Measurements from ENCODE around the gene ORM1. TPM values are rescaled to one million over a fixed set of nuclear protein-coding genes. Genes with fewer than 3 reads are reported as not detected.
A peak's percentile ranks its signal among the peaks of the same experiment; 100 is the strongest.

Gene ORM1
- total and polyA plus RNA-seq, 4 donors = 22.4 to 1,249 (median 184) TPM

DNA sequence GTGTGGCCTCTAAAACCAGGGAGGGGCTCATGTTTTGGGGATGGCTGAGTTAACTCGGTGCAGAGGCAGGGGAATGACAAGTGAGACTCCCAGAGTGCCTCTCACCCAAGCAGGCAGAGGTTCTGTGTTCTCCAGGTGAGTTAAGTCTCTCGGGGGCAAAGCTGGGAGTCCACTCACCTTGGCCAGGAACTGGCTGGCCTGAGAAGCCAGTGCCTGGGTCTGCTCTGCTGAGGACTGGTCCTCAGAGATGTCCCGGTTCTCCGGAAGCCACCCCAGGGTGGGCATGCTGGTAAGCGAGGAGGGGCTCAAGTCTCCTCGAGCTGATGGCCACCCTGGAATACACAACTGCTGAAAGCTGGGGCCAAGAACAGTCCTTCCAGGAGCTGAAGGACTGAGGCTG is 44.5 kb downstream of the ORM1 start:
- Histone ChIP-seq H3K27me3 (ENCODE audit: control insufficient read depth in 3 of 3, insufficient read depth in 3 of 3, low read length in 2 of 3) (no peaks in the 10 kb centered on the region), H3K9me3 (ENCODE audit: control insufficient read depth in 4 of 4, insufficient read depth in 3 of 4, low read length in 3 of 4) (no peaks in the 10 kb centered on the region), H3K4me3 (no peak overlapping the region), H3K9ac (ENCODE audit: insufficient read depth in 1 of 2, low read length in 2 of 2) (no peak overlapping the region), H3K36me3 (ENCODE audit: control insufficient read depth in 4 of 4, insufficient read depth in 4 of 4, low read length in 4 of 4) (peaks cover 0 to 48% (median 35%) of the 10 kb centered on the region in 4 donors), H3K4me1 (ENCODE audit: control insufficient read depth in 5 of 5, insufficient read depth in 5 of 5, low read length in 5 of 5) (peaks cover 0 to 19% (median 6%) of the 10 kb centered on the region in 5 donors), H3K27ac (ENCODE audit: low read depth in 1 of 2, low read length in 1 of 2) (peak overlapping the region in 1 of 2 donors; percentile 74)
- TF ChIP-seq, protein P1, sequence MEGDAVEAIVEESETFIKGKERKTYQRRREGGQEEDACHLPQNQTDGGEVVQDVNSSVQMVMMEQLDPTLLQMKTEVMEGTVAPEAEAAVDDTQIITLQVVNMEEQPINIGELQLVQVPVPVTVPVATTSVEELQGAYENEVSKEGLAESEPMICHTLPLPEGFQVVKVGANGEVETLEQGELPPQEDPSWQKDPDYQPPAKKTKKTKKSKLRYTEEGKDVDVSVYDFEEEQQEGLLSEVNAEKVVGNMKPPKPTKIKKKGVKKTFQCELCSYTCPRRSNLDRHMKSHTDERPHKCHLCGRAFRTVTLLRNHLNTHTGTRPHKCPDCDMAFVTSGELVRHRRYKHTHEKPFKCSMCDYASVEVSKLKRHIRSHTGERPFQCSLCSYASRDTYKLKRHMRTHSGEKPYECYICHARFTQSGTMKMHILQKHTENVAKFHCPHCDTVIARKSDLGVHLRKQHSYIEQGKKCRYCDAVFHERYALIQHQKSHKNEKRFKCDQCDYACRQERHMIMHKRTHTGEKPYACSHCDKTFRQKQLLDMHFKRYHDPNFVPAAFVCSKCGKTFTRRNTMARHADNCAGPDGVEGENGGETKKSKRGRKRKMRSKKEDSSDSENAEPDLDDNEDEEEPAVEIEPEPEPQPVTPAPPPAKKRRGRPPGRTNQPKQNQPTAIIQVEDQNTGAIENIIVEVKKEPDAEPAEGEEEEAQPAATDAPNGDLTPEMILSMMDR (IDR thresholded peaks at IDR 0.05; ENCODE audit: control extremely low read depth, extremely low read depth) = no peak
- 80 to 83% methylated on average over 6 of the region's 6 CpGs for WGBS, 2 donors
- no peak for DNase-seq
- ATAC-seq (ENCODE audit: insufficient read depth, low FRiP score) = no peak

- H3K27ac ChIP-seq (ENCODE audit: low read depth in 1 of 2, low read length in 1 of 2) = peak overlapping the region in 1 of 2 donors; percentile 74
- H3K9me3 ChIP-seq (ENCODE audit: control insufficient read depth in 4 of 4, insufficient read depth in 3 of 4, low read length in 3 of 4) = no peaks in the 10 kb centered on the region
- no peak overlapping the region for H3K9ac ChIP-seq (ENCODE audit: insufficient read depth in 1 of 2, low read length in 2 of 2)
- no peaks in the 10 kb centered on the region for H3K27me3 ChIP-seq (ENCODE audit: control insufficient read depth in 3 of 3, insufficient read depth in 3 of 3, low read length in 2 of 3)
- peaks cover 0 to 44% (median 32%) of the 10 kb centered on the region in 4 donors for H3K36me3 ChIP-seq (ENCODE audit: control insufficient read depth in 4 of 4, insufficient read depth in 4 of 4, low read length in 4 of 4)
- 92 to 93% methylated on average over 14 of the region's 14 CpGs for WGBS, 2 donors
- DNase-seq (no peak), ATAC-seq (ENCODE audit: insufficient read depth, low FRiP score) (no peak)
- H3K4me1 ChIP-seq (ENCODE audit: control insufficient read depth in 5 of 5, insufficient read depth in 5 of 5, low read length in 5 of 5) = peaks cover 0 to 24% (median 8%) of the 10 kb centered on the region in 5 donors
- H3K4me3 ChIP-seq = no peak overlapping the region
- TF ChIP-seq, protein P1 (IDR thresholded peaks at IDR 0.05; ENCODE audit: control extremely low read depth, extremely low read depth) = no peak
Observed at GRCh38 chr9:114367772-114368569, 45.1 kb downstream of the ORM1 start.

DNA sequence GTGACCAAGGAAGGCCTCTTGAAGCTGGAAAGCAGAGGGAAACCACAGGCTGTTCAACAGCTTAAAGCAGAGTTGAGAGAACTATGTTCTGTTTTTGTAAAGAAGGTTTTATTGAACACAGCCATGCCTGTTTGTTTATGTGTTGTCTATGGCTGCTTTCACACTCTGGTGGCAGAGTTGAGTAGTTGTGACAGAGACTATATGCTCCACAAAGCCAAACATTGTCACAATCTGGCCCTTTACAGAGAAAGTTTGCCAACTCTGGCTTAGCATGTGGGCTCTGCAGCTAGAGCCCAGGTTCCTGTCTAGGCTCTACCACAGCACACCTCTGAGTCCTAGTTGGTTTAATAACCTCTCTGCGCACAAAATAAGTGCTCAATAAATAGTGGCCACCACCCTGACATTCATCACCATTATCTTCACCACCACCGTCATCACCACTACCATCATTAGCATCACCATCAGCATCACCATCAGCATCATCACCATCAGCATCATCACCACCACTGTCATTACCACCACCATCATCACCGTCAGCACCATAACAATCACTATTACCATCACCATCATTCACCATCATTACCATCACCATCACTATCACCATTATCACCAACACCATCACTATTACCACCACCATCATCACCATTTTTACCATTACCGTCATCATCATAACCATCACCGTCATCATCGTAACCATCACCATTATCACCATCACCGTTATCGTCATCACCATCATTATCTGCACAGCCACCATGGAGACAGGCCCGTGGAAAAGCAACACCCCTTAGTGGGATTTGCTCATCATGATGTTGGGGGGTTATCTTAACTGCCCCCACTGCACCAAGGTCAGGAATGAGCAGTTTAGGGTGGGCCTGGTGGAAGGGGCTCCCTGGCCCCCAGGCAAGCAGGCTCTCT is 46.6 kb downstream of the ORM1 start:
- no peak for DNase-seq

More for the DNA sequence above, 46.6 kb downstream of the ORM1 start:
- 94 to 95% methylated on average over 9 of the region's 9 CpGs for WGBS, 2 donors
- no peak for ATAC-seq (ENCODE audit: insufficient read depth, low FRiP score)
- peaks cover 0 to 36% (median 32%) of the 10 kb centered on the region in 4 donors for H3K36me3 ChIP-seq (ENCODE audit: control insufficient read depth in 4 of 4, insufficient read depth in 4 of 4, low read length in 4 of 4)
- H3K27me3 ChIP-seq (ENCODE audit: control insufficient read depth in 3 of 3, insufficient read depth in 3 of 3, low read length in 2 of 3) = no peaks in the 10 kb centered on the region
- no peaks in the 10 kb centered on the region for H3K9me3 ChIP-seq (ENCODE audit: control insufficient read depth in 4 of 4, insufficient read depth in 3 of 4, low read length in 3 of 4)
- no peak overlapping the region for H3K9ac ChIP-seq (ENCODE audit: insufficient read depth in 1 of 2, low read length in 2 of 2)
- H3K27ac ChIP-seq (ENCODE audit: low read depth in 1 of 2, low read length in 1 of 2) = no peak overlapping the region
- H3K4me1 ChIP-seq (ENCODE audit: control insufficient read depth in 5 of 5, insufficient read depth in 5 of 5, low read length in 5 of 5) = peaks cover 0 to 25% (median 8%) of the 10 kb centered on the region in 5 donors
- H3K4me3 ChIP-seq = no peak overlapping the region
- TF ChIP-seq, protein P1 (IDR thresholded peaks at IDR 0.05; ENCODE audit: control extremely low read depth, extremely low read depth) = no peak
